ENCODE data around the gene COL6A1.

The COL6A1 gene

GRCh38 chr21:46006547-46007491 is 25.2 kb downstream of the COL6A1 start:
- DNase-seq = no peak

DNA sequence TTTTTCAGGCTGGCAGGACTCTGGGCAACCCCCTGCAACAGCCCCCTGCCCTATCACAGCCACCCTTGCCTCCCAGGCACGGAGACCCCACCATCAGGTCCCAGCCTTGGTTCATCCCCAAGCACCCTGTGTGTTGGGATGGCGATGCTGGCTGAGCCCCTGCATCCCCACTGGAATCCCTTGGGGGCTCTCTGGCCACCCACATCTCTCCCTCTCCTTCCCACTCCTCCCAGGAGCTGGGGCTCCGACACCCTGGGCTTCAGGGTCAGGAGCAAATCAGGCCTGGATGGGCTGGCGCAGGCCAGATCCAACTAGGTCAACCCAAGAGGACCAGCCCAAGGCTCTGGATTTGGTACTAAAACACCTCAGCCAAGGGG is 25.9 kb downstream of the COL6A1 start:
- no peak for DNase-seq

DNA sequence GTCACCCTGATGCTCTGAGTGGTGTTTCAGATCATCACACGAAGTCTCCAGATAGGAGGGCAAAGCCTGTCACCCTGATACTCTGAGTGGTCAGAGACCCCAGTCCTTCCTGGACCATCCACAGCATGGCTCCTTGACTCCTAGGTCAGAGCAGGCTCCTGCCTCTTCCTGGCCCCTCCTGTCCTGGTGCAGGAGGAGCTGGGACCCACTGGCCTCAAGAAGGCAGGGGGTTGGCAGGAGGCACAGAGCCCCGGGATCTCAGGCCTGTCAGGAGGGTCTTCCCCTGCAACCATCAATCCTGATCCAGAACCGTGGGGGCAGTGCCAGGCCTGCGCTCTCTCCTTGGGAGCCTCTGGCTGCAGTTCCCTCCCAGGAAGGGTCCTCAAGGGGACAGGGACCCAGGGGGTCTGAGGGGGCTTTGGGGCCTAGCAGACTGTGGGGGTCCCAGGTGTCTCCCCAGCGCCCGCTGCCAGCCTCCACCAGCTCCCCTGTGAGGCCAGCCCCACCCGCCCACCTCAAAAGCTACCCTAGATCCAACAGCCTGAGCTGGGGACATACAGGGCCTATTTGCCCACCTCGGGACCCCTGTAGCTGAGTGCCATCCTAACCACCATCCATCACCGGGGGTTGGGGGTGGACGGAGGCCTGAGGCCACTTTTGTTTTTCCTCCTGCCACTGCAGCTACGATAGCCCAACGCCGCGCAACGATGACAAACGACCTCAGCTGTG is 27.5 kb downstream of the COL6A1 start:
- no peak for DNase-seq

DNA sequence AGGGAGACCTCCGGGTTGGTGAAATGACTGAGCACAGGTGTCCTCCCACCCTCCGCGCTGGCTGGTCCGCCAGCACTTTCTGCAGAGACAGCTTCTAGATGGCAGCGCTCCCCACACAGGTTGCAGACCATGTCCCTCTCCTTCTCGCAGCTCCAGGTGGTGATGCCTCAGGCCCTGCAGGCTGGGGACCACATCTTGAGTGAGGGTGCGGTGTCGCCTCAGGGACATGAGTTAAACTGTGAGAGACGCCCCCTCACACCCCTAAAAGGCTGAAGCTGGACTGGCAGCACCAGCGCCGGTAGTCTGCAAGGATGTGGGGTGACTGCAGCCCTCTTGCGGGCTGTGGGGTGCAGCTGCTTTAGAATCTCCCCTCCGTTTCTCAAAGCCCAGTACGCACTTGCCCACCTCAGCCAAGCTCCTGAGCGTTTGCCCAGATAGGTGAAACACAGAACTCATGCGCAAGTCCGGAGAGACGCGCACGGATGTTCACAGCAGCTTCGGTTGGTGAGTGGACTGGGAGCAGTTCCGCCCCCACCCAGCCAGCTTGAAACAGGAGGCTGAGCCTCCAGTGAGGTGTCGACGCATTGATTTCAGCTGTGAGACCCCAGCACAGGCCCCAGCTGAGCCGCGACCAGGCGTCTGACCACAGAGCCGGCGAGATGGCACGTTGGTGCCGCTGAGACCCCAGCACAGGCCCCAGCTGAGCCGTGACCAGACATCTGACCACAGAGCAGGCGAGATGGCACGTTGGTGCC is 28.6 kb downstream of the COL6A1 start:
- DNase-seq = no peak

DNA sequence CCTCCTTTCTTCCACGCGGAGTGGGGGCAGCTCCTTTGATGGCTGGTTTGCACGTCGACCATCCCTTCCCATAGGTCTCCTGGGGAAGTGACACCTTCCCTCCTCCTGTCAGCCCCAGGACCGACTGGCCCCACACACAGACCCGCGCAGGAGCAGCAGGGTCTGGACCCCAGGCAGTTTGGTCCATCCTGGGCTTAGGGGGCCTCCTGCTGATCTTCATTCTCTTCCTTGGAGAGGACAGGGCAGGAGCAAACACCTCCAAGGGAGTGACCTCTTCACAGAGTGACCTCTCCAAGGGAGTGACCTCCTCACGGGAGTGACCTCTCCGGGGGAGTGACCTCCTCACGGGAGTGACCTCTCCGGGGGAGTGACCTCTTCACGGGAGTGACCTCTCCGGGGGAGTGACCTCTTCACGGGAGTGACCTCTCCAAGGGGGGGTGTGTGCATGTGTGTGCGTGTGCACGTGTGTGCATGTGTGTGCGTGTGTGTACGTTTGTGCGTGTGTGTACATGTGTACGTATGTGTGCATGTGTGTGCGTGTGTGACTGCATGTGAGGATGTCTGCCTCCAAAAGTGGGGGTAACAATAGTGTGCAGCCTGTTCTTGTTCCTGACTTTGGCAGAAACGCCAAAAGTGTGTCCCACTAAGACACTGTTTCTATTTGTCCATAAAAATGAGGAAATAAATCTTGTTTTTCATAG is 29.8 kb downstream of the COL6A1 start:
- DNase-seq = no peak

GRCh38 chr21:46012154-46012553 is 30.6 kb downstream of the COL6A1 start:
- DNase-seq = no peak

GRCh38 chr21:46014828-46015227 is 33.3 kb downstream of the COL6A1 start:
- no peak for DNase-seq

GRCh38 chr21:46017148-46017547 is 35.6 kb downstream of the COL6A1 start:
- no peak for DNase-seq

DNA sequence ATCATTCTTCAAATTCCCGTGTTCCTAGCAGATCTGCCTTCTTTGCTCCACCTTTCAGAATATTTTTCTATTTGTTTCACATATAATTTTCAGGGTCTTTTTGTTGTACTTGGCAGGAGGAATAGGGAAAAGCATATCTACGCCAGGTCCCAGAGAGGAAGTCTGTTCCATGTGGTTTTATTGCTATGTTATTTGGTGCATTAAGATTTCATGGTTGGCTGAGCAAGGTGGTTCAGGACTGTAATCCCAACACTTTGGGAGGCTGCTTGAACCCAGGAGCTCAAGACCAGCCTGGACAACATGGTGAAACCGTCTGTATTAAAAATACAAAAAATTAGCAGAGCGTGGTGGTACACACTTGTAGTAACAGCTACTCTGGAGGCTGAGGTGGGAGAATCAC is 36.1 kb downstream of the COL6A1 start:
- no peak for DNase-seq

- peak; percentile 39 for DNase-seq
These were observed 37.0 kb downstream of the COL6A1 start for GRCh38 chr21:46018615-46019014.

- no peak for DNase-seq
These were observed 39.0 kb downstream of the COL6A1 start for GRCh38 chr21:46020581-46020980.

GRCh38 chr21:46021398-46021797 is 39.8 kb downstream of the COL6A1 start:
- DNase-seq = no peak

GRCh38 chr21:46021978-46022544 is 40.5 kb downstream of the COL6A1 start:
- DNase-seq = no peak

GRCh38 chr21:46022551-46023525 is 41.3 kb downstream of the COL6A1 start:
- DNase-seq = no peak

DNA sequence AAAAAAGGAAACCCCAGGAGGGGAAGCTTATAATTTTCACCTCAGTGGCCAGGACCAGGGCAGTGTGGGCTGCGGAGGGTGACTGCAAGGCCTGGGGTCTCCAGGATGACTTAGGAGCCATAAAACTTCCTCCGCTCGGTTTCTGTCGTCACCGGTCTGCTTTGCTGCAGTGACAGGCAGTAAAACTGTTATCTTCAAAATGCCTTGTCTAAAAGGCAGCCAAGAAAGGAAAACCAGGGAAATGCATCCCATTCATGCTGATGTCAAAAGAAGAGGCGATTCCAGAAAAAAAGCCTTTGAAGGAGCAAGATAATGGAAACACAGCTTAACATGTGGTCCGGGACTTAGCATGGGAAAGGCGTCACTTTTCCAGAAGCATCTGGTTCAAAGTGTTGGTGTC is 42.0 kb downstream of the COL6A1 start:
- no peak for DNase-seq

GRCh38 chr21:46024141-46024540 is 42.6 kb downstream of the COL6A1 start:
- DNase-seq = no peak

DNA sequence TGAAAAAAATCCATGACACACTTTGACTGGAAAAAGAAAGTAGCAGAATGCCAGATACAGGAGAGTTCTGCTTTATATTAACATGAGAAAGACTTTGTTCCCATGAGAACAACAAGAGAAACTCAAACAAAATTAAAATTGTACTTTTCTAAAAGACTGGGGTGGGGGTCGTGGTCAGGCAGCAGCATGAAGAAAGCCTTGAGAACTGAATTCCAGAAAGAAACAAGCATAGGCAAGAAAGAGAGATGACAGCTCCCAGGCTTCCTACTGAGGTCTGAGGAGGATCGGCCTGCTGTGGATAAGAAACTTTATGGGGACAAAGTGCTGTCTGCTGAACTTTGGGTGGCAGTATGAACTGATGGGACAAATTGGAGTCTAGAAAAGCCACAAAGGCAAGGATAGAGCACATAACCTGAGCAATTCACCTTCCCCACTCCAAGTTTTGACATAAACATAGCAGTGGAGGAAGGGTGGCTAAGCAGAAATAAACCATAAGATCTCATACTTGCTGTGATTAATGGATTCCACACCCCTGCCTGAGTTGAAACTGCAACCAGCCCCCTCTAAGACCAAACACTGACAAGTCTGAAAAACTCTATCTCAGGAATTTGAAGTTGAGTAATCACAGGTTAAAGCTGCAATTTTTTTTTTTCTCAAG is 43.7 kb downstream of the COL6A1 start:
- no peak for DNase-seq

- DNase-seq = no peak
These were observed 46.4 kb downstream of the COL6A1 start for GRCh38 chr21:46027851-46028493.

DNA sequence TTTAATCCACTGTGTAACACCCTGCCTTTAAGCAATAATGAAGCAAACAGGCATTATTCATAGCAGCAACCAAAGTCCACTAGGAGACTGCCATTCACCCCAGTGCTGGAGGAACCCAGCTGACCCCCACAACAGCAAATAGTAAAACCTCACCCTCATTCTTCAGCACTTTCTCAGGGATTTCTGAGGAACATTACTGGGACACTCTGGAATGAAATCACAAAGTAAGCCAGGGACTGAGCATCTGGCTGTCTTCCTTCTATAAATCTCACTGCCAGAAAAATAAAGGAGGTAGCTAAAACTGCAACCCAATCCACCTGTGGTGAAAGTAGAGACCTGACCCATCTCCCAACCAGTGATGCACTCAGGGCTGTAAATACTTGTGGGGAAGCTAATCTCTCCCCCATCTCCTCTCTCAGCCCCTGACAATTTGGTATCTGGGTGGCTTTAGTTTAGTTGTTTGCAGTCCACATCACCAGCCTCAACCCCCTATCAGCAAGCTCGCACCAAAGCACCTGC is 47.1 kb downstream of the COL6A1 start:
- no peak for DNase-seq
